ENCODE results near the gene TEX48.

The TEX48 gene

GRCh38 chr9:114722937-114723620 lies 41.1 kb upstream of the TEX48 start:
- DNase-seq (ENCODE audit: low read depth): no peak
- no peak overlapping the region for H3K4me3 ChIP-seq (ENCODE audit: low read depth, low read length)
- TF ChIP-seq CTCF (IDR thresholded peaks at IDR 0.05; ENCODE audit: low read depth, low read length, missing control alignments): no peak

GRCh38 chr9:114722081-114722621 lies 40.2 kb upstream of the TEX48 start:
- no peak for DNase-seq (ENCODE audit: low read depth)
- no peak for TF ChIP-seq CTCF (IDR thresholded peaks at IDR 0.05; ENCODE audit: low read depth, low read length, missing control alignments)
- no peak overlapping the region for H3K4me3 ChIP-seq (ENCODE audit: low read depth, low read length)

GRCh38 chr9:114721491-114722079 lies 39.6 kb upstream of the TEX48 start:
- DNase-seq (ENCODE audit: low read depth): no peak
- no peak for TF ChIP-seq CTCF (IDR thresholded peaks at IDR 0.05; ENCODE audit: low read depth, low read length, missing control alignments)
- no peak overlapping the region for H3K4me3 ChIP-seq (ENCODE audit: low read depth, low read length)

GRCh38 chr9:114720086-114720676 lies 38.2 kb upstream of the TEX48 start:
- no peak overlapping the region for H3K4me3 ChIP-seq (ENCODE audit: low read depth, low read length)
- no peak for DNase-seq (ENCODE audit: low read depth)
- TF ChIP-seq CTCF (IDR thresholded peaks at IDR 0.05; ENCODE audit: low read depth, low read length, missing control alignments): no peak

- TF ChIP-seq CTCF (IDR thresholded peaks at IDR 0.05; ENCODE audit: low read depth, low read length, missing control alignments): no peak
- H3K4me3 ChIP-seq (ENCODE audit: low read depth, low read length): no peak overlapping the region
- DNase-seq (ENCODE audit: low read depth): no peak
Observed at GRCh38 chr9:114719290-114719689, 37.3 kb upstream of the TEX48 start.

GRCh38 chr9:114718801-114719221 lies 36.8 kb upstream of the TEX48 start:
- H3K4me3 ChIP-seq (ENCODE audit: low read depth, low read length): no peak overlapping the region
- no peak for DNase-seq (ENCODE audit: low read depth)
- TF ChIP-seq CTCF (IDR thresholded peaks at IDR 0.05; ENCODE audit: low read depth, low read length, missing control alignments): no peak
